Left renal pelvis (tissue), 4 donors: ENCODE measurements around the gene PTPN11. TPM values are rescaled to one million over a fixed set of nuclear protein-coding genes. Genes with fewer than 3 reads are reported as not detected.

ENCODE experiments used
- DNase-seq, 4 donors: peaks; one replicate each; pipeline ENCODE4 v3.0.0-alpha.2; 2013; ENCODE audit warnings: low read depth in 4 of 4, low spot score in 3 of 4
- polyA plus RNA-seq, 4 donors: library from polyadenylated mRNA; unstranded; fragments of 120-200 nt; gene quantifications; one replicate each; pipeline ENCODE4 v1.2.1, GENCODE V29; 2013; ENCODE audit not compliant: insufficient read length in 4 of 4

The PTPN11 gene
- polyA plus RNA-seq, 4 donors, result 66.2 to 95.4 (median 78.4) TPM

- DNase-seq, result no peak
Observed at GRCh38 chr12:112537710-112538396, 119.1 kb downstream of the PTPN11 start.

GRCh38 chr12:112538740-112539139, 120.0 kb downstream of the PTPN11 start:
- no peak for DNase-seq

GRCh38 chr12:112539221-112539620, 120.5 kb downstream of the PTPN11 start:
- DNase-seq, result no peak

GRCh38 chr12:112540021-112540420, 121.3 kb downstream of the PTPN11 start:
- no peak for DNase-seq

- no peak for DNase-seq
Observed at GRCh38 chr12:112543751-112544150, 125.0 kb downstream of the PTPN11 start.

- DNase-seq, result no peak
Observed at GRCh38 chr12:112546339-112546738, 127.6 kb downstream of the PTPN11 start.

- no peak for DNase-seq
Observed at GRCh38 chr12:112546996-112547395, 128.2 kb downstream of the PTPN11 start.

- DNase-seq, result no peak
Observed at GRCh38 chr12:112549031-112549430, 130.3 kb downstream of the PTPN11 start.

- DNase-seq, result no peak
Observed at GRCh38 chr12:112551681-112552080, 132.9 kb downstream of the PTPN11 start.

- DNase-seq, result no peak
Observed at GRCh38 chr12:112555621-112556233, 137.0 kb downstream of the PTPN11 start.

GRCh38 chr12:112557951-112558630, 139.3 kb downstream of the PTPN11 start:
- DNase-seq, result no peak

Other genes starting within 250 kb of the PTPN11 start
- 10 to 100 TPM; 43.6 to 69.9 (median 50.9) TPM for gene HECTD4, start 36.5 kb upstream of the PTPN11 start, polyA plus RNA-seq
- gene RPL6, start 9.3 kb upstream of the PTPN11 start, polyA plus RNA-seq, result 1,000 to 10,000 TPM; 2,124 to 2,621 (median 2,305) TPM